IgD-negative memory B cell (primary cell): ENCODE results near the gene FBXL17. TPM values are rescaled to one million over a fixed set of nuclear protein-coding genes. Genes with fewer than 3 reads are reported as not detected.

Source experiments
- H3K27ac Mint-ChIP-seq, 3 donors: one replicate each; pipeline ENCODE4 v1.8.0; 2020 to 2022; ENCODE audit warnings: mild to moderate bottlenecking in 3 of 3, mixed read lengths in 3 of 3, moderate library complexity in 1 of 3
- H3K27me3 Mint-ChIP-seq: one replicate; pipeline ENCODE4 v1.8.0; 2021; ENCODE audit warnings: mixed read lengths
- H3K36me3 Mint-ChIP-seq: one replicate; pipeline ENCODE4 v1.8.0; 2020; ENCODE audit warnings: mild to moderate bottlenecking, mixed read lengths
- H3K4me1 Mint-ChIP-seq, 3 donors: one replicate each; pipeline ENCODE4 v1.8.0; 2020 to 2022; ENCODE audit warnings: mixed read lengths in 3 of 3, mild to moderate bottlenecking in 1 of 3
- H3K4me3 Mint-ChIP-seq, 4 donors: one replicate each; pipeline ENCODE4 v1.8.0; 2020 to 2022; ENCODE audit warnings: mild to moderate bottlenecking in 4 of 4, mixed read lengths in 4 of 4, moderate library complexity in 3 of 4
- H3K9me3 Mint-ChIP-seq, 3 donors: one replicate each; pipeline ENCODE4 v1.8.0; 2020 to 2021; ENCODE audit warnings: mixed read lengths in 3 of 3, mild to moderate bottlenecking in 1 of 3
- polyA plus RNA-seq: library from polyadenylated mRNA; unstranded; fragments of 300-500 nt; fragmentation: Illumina TruSeq; gene quantifications from one replicate; pipeline ENCODE4 v1.2.3, GENCODE V29; 2021

Gene FBXL17
- polyA plus RNA-seq, 1 donor from 2014 or later = 4.7 TPM

DNA sequence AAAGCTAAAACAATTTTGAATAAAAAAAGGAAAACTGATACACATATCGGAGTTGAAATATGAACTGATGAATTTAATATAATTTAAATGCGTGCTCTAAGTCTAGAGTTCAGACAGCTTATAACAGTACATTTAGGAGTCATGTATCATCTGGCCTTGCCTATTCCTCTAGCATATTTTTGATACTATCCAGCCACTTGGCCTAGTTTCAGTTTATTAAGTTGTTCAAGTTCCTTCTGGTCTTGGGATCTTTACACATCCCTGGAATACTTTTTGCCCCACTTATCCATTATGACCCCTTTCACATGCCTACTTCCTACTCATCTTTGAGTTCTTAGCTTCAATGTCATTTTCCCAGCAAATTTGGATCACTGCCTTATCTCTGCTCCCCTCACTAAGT is 518.8 kb downstream of the FBXL17 start:
- Mint-ChIP-seq H3K36me3 (peaks cover 8% of the 10 kb centered on the region), H3K4me1 (no peaks in the 10 kb centered on the region), H3K9me3 (peaks cover 0 to 5% (median 0%) of the 10 kb centered on the region in 3 donors), H3K27ac (no peak overlapping the region), H3K27me3 (no peaks in the 10 kb centered on the region), H3K4me3 (no peak overlapping the region)

DNA sequence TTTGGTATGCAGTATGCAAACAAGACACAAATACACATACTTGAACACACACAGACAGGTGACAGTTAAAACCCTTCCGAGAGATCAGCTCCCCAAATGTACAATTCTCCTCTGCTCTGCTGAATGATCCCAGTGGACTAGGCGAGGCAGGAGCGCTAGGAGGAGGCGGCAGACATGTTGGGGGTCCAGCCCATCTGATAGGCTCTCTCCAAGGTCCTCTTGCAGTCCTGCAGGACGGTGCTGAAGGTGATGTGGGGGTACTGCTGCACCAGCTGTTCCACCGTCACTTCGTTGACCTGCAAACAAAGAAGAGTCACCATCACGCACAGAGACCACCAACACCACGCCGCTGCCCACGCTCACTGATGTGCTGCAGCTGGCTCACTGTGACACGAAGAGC is 520.3 kb downstream of the FBXL17 start:
- Mint-ChIP-seq H3K27me3 (no peaks in the 10 kb centered on the region), H3K4me3 (no peak overlapping the region), H3K9me3 (peaks cover 0 to 5% (median 0%) of the 10 kb centered on the region in 3 donors), H3K4me1 (no peaks in the 10 kb centered on the region), H3K36me3 (peaks cover 2% of the 10 kb centered on the region), H3K27ac (no peak overlapping the region)

DNA sequence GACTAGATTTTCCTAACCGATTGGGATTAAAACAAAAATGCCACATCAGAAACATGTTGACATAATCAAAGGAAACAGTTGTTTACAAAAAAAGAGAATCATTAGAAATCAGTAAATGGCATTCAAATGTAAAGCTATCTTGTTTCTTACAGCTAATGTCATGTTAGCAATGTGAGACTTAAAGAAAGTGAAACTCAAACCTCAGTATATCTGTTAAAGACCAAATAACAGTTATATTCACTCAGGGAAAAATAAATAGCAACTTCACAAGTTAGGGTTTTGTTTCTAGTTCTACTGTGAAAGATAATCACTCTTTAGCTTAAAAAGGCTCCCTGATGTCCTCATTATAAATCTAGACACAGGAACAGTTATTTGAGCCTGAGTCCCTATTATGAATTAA is 521.9 kb downstream of the FBXL17 start:
- peaks cover 0 to 5% (median 0%) of the 10 kb centered on the region in 3 donors for H3K9me3 Mint-ChIP-seq
- no peak overlapping the region for H3K4me3 Mint-ChIP-seq
- H3K27ac Mint-ChIP-seq = no peak overlapping the region
- H3K36me3 Mint-ChIP-seq = peaks cover 1% of the 10 kb centered on the region
- H3K27me3 Mint-ChIP-seq = no peaks in the 10 kb centered on the region
- H3K4me1 Mint-ChIP-seq = no peaks in the 10 kb centered on the region

DNA sequence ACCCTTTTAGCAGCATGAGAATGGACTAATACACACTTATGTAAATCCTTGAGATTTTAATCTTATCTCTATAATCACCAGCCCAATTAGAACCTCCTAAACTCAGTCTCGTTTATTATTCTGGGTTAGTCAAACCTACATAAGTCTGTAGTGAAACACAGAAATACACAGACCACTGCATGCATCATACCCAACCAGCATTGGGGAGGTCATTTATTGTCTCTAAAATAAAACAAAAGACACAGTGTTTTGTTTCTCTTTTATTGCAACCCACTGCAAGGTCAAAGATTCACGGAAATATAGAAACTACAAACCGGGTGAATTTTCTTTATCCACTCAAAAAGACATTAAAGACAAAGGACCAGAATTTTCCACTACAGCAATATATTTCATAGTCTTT is 523.1 kb downstream of the FBXL17 start:
- H3K27me3 Mint-ChIP-seq = no peaks in the 10 kb centered on the region
- no peak overlapping the region for H3K27ac Mint-ChIP-seq
- no peaks in the 10 kb centered on the region for H3K4me1 Mint-ChIP-seq
- no peak overlapping the region for H3K4me3 Mint-ChIP-seq
- H3K9me3 Mint-ChIP-seq = no peaks in the 10 kb centered on the region
- H3K36me3 Mint-ChIP-seq = peaks cover 1% of the 10 kb centered on the region

DNA sequence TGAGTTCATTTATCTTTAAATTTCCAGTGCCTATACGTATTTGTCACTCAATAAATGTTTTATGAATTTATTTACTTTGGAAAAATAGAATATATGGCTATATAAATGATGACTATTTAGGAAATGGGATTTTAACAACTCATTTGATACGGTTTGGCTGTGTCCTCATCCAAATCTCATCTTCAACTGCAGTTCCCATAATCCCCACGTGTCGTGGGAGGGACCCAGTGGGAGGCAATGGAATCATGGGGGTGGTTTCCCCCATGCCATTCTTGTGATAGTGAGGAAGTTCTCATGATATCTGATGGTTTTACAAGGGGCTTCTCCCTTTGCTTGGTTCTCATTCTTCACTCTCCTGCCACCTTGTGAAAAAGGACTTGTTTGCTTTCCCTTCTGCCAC is 523.6 kb downstream of the FBXL17 start:
- no peaks in the 10 kb centered on the region for H3K4me1 Mint-ChIP-seq

DNA sequence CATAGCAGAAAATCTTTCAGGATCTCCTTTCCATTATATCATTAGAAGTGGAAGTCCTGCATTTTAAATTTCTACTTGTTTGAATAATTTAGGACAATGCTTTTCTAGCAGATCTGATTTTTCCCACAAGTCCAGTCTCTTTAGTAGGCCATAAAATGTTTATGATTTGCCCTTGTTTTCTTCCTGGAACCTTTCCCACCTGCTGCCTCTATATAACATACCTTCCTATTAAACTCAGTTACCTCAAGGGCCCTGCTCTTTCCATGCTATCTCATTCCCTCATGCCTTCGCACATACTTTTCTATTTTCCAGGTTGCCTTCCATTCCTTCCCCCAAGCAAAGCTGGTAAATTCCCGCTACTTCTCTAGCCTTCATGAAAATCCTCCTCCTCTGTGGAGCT is 524.1 kb downstream of the FBXL17 start:
- Mint-ChIP-seq H3K27me3 (no peaks in the 10 kb centered on the region), H3K9me3 (no peaks in the 10 kb centered on the region), H3K4me3 (no peak overlapping the region), H3K27ac (peak overlapping the region in 1 of 3 donors; percentile 33), H3K36me3 (peaks cover 1% of the 10 kb centered on the region), H3K4me1 (no peaks in the 10 kb centered on the region)

More for the DNA sequence above, 523.6 kb downstream of the FBXL17 start:
- H3K9me3 Mint-ChIP-seq = no peaks in the 10 kb centered on the region
- no peak overlapping the region for H3K27ac Mint-ChIP-seq
- no peak overlapping the region for H3K4me3 Mint-ChIP-seq
- peaks cover 1% of the 10 kb centered on the region for H3K36me3 Mint-ChIP-seq
- H3K27me3 Mint-ChIP-seq = no peaks in the 10 kb centered on the region

DNA sequence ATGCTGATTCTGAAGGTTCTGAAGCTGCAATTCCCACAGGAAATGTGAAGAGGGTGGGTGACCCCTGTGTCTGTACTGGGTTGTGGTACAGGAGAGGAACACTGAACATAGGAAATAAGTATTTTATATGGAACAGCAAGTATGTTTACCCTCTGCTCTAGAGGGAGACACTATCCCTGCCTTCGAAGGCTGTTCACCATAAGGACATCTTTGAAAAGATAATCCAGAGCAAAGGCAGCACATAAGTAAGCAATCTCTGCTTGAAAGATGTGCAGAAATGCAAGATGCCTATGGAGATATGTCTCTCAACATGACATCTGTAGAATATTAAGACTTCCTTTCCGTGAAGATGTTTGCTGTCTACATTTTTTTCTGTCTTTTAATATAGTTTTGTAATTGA is 526.7 kb downstream of the FBXL17 start:
- Mint-ChIP-seq H3K9me3 (no peaks in the 10 kb centered on the region), H3K4me1 (no peaks in the 10 kb centered on the region), H3K27me3 (no peaks in the 10 kb centered on the region)

DNA sequence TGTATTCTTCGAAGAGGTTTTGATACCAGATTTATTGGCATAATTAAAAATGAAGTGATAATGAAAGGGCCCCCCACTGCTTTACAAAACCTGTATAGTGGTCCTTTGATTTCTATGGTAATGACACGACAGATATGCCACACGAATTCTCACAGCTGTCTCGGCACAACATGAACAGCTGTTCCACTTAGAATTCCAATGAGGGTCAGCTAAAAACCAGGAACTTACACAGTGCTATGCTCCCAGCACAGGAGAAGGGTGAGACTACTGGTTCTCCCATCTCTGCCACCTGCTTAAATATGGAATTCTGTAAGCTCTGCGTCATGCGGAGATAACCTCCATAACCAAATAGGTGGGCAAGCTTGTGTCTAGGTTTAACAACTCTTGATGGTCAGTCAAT is 528.2 kb downstream of the FBXL17 start:
- H3K4me1 Mint-ChIP-seq = no peaks in the 10 kb centered on the region
- H3K27me3 Mint-ChIP-seq = no peaks in the 10 kb centered on the region
- no peaks in the 10 kb centered on the region for H3K36me3 Mint-ChIP-seq
- no peak overlapping the region for H3K4me3 Mint-ChIP-seq
- no peaks in the 10 kb centered on the region for H3K9me3 Mint-ChIP-seq
- no peak overlapping the region for H3K27ac Mint-ChIP-seq

More for the DNA sequence above, 526.7 kb downstream of the FBXL17 start:
- no peak overlapping the region for H3K27ac Mint-ChIP-seq
- H3K36me3 Mint-ChIP-seq = no peaks in the 10 kb centered on the region
- no peak overlapping the region for H3K4me3 Mint-ChIP-seq

DNA sequence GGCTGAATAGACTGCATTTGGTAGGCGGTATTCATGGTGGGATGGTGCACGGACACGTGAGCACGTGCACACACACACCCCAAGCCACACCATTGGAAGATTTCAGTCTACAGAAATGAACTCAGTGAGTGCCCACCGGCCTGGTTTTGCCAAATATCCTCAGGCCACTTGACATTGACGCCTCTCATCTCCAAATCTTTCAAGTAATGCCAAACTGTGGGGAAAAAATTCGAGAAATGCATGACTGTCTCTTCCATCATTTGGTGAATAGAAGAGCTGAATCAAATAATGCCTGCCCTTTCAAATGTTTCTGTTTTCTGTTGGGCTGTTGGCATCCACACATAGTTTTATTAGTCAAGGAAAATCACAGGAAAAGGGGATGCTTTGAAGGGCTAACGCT is 528.9 kb downstream of the FBXL17 start:
- H3K9me3 Mint-ChIP-seq = no peaks in the 10 kb centered on the region
- H3K27ac Mint-ChIP-seq = no peak overlapping the region
- H3K36me3 Mint-ChIP-seq = no peaks in the 10 kb centered on the region
- H3K27me3 Mint-ChIP-seq = no peaks in the 10 kb centered on the region
- no peaks in the 10 kb centered on the region for H3K4me1 Mint-ChIP-seq
- H3K4me3 Mint-ChIP-seq = no peak overlapping the region

DNA sequence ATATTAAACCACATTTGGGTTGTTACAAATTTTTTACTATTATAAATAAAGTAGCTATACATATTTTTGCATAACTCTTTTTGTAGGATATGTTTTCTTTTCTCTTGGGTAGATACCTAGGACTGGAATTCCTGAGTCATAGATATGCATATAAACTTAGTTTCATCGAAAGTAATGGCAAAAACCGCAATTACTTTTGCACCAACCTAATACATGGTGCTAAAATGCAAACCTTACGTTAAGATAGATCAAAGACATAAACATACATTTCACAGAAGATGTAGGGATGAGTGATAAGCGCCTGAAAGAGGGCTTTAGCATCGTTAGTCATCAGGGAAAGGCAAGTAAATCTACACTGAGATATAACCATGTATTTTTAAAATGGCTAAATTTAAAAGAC is 532.8 kb downstream of the FBXL17 start:
- no peak overlapping the region for H3K4me3 Mint-ChIP-seq
- no peaks in the 10 kb centered on the region for H3K27me3 Mint-ChIP-seq
- H3K36me3 Mint-ChIP-seq = no peaks in the 10 kb centered on the region
- no peak overlapping the region for H3K27ac Mint-ChIP-seq
- peaks cover 0 to 6% (median 0%) of the 10 kb centered on the region in 3 donors for H3K9me3 Mint-ChIP-seq
- no peaks in the 10 kb centered on the region for H3K4me1 Mint-ChIP-seq

DNA sequence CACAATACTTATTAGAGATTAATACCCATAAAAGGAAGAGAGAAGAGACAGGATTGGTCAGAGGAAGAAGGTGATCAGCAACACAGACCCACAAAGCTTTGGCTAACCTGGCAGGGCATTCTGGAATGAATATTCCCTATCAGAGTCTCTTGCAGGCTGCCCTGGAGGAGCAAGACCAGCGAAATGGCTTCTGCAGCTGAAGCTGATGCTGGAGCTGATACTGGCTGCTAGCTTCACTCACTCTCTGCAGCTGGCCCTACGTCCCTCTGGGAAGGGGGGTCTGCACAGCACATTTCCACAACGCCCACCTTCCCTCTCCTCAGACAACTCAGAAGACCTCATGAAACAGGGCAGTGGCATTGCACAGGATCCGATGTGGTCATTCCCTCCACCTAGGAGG is 541.3 kb downstream of the FBXL17 start:
- H3K4me1 Mint-ChIP-seq = no peaks in the 10 kb centered on the region
- no peak overlapping the region for H3K27ac Mint-ChIP-seq
- H3K9me3 Mint-ChIP-seq = peaks cover 0 to 4% (median 0%) of the 10 kb centered on the region in 3 donors
- H3K27me3 Mint-ChIP-seq = peaks cover 4% of the 10 kb centered on the region
- H3K36me3 Mint-ChIP-seq = peaks cover 2% of the 10 kb centered on the region
- H3K4me3 Mint-ChIP-seq = no peak overlapping the region

DNA sequence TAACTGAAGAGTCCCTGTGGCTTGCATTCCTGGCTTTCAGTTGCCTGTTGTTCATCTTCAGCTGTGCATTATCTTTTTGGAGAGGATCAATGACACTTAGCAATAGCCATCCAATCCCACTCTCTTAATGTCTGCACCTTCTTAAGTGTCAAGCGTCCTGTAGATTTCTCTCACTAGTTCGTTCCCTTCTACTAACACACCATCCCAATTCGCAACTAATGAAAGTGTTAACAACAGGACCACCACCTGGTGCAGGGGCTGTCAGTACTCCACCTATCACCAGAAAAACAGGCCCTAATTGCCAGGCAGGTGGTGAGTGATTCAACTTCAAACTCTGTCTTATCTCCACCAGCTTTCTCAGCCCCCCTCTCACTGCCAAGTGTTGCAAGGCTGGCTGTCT is 541.7 kb downstream of the FBXL17 start:
- Mint-ChIP-seq H3K4me1 (no peaks in the 10 kb centered on the region), H3K27ac (no peak overlapping the region), H3K9me3 (peaks cover 0 to 4% (median 0%) of the 10 kb centered on the region in 3 donors), H3K36me3 (peaks cover 2% of the 10 kb centered on the region), H3K27me3 (peaks cover 4% of the 10 kb centered on the region), H3K4me3 (no peak overlapping the region)

DNA sequence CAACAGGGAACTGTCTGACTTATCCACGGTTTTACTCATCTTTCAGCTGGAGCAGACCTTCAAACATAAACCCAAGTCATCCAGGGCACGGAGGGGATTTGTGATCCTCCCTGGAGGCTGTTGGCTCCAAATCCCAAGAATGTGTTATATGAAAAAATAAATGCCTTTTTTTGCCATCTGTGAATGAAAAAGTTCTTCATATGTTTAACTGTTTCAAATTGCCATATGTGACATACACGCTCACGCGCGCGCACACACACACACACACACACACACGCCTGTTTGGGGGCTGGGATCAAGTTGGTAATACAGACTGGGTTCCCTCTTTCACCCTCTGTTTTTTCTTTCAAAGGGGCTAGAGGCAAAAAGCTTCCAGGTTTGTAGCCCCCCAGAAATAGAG is 546.8 kb downstream of the FBXL17 start:
- Mint-ChIP-seq H3K9me3 (no peaks in the 10 kb centered on the region), H3K27me3 (no peaks in the 10 kb centered on the region), H3K27ac (no peak overlapping the region), H3K4me3 (no peak overlapping the region), H3K36me3 (peaks cover 2% of the 10 kb centered on the region), H3K4me1 (no peaks in the 10 kb centered on the region)

DNA sequence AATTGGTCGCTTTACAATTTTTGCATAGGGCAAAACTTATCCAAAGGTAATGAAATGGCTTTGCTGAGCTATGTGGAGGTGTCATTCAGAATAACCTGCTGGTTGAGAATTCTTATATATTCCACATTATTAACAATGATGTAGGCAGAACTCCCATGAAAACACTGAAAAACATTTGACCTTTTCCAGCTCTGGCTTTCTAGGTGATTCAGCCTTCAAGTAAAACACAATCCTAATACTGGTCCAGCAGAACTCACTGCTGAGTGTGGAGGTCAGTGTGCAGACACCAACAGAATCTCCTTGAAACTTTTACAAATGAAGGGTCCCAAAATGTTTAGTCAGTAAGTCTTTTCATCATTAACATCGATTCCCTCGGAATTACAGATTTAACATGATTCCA is 549.2 kb downstream of the FBXL17 start:
- no peaks in the 10 kb centered on the region for H3K4me1 Mint-ChIP-seq
- H3K4me3 Mint-ChIP-seq = no peak overlapping the region
- no peak overlapping the region for H3K27ac Mint-ChIP-seq
- H3K9me3 Mint-ChIP-seq = no peaks in the 10 kb centered on the region
- no peaks in the 10 kb centered on the region for H3K27me3 Mint-ChIP-seq
- H3K36me3 Mint-ChIP-seq = no peaks in the 10 kb centered on the region

DNA sequence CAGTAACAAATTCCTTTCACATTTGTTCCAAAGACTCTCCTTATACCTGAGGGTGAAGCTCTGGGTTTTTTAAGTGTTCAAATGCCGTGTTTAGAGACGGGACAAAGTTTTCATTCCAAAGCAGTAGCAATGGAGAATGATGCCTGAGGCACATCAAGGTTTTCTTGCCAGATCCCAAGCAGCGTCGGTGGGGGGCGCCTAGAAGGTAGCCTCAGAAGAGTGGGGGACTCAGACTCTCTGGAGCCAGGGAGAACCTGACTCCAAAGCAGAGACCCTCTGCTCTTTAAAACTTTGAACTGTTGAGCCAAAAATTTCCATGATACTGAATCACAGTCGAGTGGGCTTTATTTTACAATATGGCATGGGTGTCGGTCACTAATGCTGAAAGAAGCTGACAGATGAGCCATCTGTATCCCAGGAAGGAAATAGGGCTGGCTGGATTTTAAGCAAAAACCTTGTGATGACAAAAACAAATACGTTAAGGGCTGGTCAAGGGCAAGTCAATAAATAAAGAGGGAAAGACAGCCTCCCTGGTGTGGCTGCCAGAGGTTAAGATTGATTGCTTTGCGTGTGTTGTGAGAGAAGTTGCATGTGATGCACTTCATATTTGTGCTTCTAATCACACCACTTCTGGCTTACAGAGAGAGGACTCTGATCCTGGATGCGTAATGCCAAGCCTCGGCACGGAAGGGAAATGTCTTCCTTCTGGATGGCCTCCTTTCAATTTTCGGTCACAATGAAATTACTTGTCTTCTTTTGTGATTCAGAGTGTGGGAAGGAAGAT is 550.1 kb downstream of the FBXL17 start:
- H3K27ac Mint-ChIP-seq = no peak overlapping the region
- H3K4me3 Mint-ChIP-seq = no peak overlapping the region
- no peaks in the 10 kb centered on the region for H3K4me1 Mint-ChIP-seq
- H3K9me3 Mint-ChIP-seq = no peaks in the 10 kb centered on the region
- no peaks in the 10 kb centered on the region for H3K36me3 Mint-ChIP-seq
- no peaks in the 10 kb centered on the region for H3K27me3 Mint-ChIP-seq

DNA sequence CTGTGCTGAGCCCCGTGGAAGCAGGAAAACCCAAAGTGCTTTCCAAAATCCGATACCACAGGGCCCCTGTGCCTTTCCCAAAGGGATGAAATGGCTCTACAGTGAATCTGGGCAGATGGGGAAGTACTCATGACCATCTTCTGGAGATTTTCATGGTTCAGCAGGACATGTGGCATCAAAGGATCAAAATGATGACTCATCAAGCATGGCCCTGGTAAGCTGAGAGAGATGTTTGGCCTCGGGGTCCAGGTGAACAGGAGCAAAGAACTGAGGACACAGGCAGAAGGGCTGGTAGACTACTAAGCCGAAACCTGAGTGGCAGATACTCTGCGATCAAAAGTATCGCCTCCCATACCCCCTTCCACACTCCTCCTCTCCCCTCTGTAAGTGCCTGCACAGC is 551.1 kb downstream of the FBXL17 start:
- H3K4me3 Mint-ChIP-seq = no peak overlapping the region
- H3K9me3 Mint-ChIP-seq = no peaks in the 10 kb centered on the region
- H3K27me3 Mint-ChIP-seq = no peaks in the 10 kb centered on the region
- no peaks in the 10 kb centered on the region for H3K36me3 Mint-ChIP-seq
- no peak overlapping the region for H3K27ac Mint-ChIP-seq
- no peaks in the 10 kb centered on the region for H3K4me1 Mint-ChIP-seq
